GM04504 (cell line): ENCODE measurements around the gene RTL3.

Source experiments
- DNase-seq: peaks from one replicate; pipeline ENCODE4 v3.0.0-alpha.2; 2012; ENCODE audit warnings: low read depth

Gene RTL3

GRCh38 chrX:78618987-78619386, 40.1 kb downstream of the RTL3 start:
- no peak for DNase-seq

- no peak for DNase-seq
These were observed 44.9 kb downstream of the RTL3 start for GRCh38 chrX:78614264-78614663.
